T-helper 2 cell treated with Interferon-gamma antibody and Interleukin-4, amounts not matched to agents 100 ng/mL and 5 ng/mL, for 36 hours (primary cell): ENCODE results near the gene CC2D1A. TPM values are rescaled to one million over a fixed set of nuclear protein-coding genes. Genes with fewer than 3 reads are reported as not detected.

Experiments used
- intact Hi-C: fragments of 100-400 bp; cut with micrococcal nuclease; formaldehyde crosslinking; loops from one replicate; pipeline ENCODE4 v1.15.1; 2023
- total RNA-seq: library from RNA; stranded (reverse); gene quantifications from 2 replicates; pipeline ENCODE4 v1.2.3, GENCODE V29; 2022

The CC2D1A gene
- total RNA-seq, 1 donor from 2014 or later = 35.7 TPM

DNA sequence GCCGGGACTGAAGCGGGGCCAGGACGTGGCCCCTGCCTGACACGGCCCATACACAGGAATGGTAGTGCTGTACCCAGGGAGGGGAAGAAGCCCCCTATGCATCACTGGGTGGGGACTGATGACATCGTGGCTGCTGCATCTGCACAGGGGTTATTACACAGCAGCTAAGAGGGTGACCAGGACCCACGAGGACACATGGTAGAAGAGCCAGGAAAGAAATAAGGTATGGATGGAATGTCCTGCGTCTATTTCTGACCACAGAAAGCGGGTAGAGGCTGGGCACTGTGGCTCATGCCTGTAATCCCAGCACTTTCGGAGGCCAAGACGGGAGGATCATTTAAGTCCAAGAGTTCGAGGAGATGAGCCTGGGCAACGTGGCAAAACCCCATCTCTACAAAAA, 70.4 kb downstream of the CC2D1A start:
- intact Hi-C loops = no loop called here

GRCh38 chr19:13977803-13978202, 71.8 kb downstream of the CC2D1A start:
- intact Hi-C loops = no loop called here

GRCh38 chr19:13978351-13979243, 72.6 kb downstream of the CC2D1A start:
- intact Hi-C loops = no loop called here

DNA sequence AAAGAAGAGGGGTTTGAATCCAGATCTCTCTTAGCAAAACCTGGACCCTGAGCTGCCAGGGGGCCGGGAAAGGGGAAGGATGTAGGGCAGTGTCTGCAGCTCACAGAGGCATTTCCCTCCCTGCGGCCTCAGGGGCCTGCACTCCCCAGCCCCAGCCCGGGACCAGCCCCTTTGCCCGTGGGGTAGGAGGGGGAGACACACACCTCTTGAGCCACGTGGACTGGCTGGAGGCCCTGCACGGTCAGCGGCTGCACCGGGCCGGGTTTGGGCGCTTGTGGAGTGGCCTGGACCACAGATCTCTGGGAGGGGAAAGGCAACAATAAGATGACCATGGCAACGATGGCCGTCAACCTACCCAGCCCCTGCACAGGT, 73.2 kb downstream of the CC2D1A start:
- intact Hi-C loops = no loop called here

DNA sequence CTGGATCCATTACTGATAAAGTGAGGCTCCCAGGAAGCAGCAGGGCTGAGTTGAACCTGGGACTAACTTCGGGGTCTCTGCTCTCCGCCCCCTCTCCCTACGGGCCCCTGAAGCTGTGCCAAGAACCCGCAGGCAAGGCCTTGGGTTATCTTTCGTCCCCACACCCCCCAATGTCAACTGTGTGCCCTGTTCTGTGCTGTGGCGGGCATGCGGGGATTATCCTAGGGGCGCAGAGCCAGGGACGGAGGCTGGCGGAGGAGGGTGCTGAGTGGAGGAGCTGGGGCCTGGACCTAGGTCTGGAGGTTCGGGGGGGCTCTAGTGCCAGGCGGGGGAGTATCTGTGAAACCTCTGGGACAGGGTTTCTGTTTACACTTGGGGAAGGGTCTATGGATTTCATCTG, 73.7 kb downstream of the CC2D1A start:
- intact Hi-C loops = no loop called here

DNA sequence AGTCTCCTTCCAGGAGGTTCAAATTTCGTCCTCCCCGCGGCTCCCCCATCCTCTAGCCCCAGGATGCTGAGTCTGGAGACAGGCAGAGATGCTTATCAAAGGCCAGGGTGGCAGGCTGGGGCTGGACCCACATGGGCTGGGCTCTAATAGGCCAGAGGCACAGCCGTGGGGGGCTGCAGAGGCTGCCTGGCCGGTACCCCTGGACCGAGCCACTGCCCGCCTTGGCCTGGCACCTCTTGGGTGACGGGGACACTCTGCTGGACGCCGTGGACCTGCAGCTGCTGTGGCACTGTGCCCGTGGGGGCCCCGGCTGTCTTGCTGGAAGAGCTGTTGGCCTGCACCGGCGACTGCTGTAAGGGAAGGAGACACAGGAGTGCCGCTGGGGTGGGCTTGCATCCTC, 74.3 kb downstream of the CC2D1A start:
- intact Hi-C loops = no loop called here

Other genes with a start within 250 kb of the CC2D1A start
- gene MRI1, start 141.7 kb upstream of the CC2D1A start, total RNA-seq = 43.8 and 45.9 TPM in 2 replicates
- 103 and 106 TPM in 2 replicates for gene C19orf53, start 131.7 kb upstream of the CC2D1A start, total RNA-seq
- gene ZSWIM4, start 110.8 kb upstream of the CC2D1A start, total RNA-seq = 5.2 and 5.5 TPM in 2 replicates
- 0.70 TPM in 1 of 2 replicates, not detected in the other for gene NANOS3, start 29.1 kb upstream of the CC2D1A start, total RNA-seq
- gene BRME1, start 84 bp upstream of the CC2D1A start, total RNA-seq = 10.5 and 11.3 TPM in 2 replicates
- 0.30 TPM in 1 of 2 replicates, not detected in the other for gene PODNL1, start 32.2 kb downstream of the CC2D1A start, total RNA-seq
- 70.3 and 71.9 TPM in 2 replicates for gene DCAF15, start 46.3 kb downstream of the CC2D1A start, total RNA-seq
- 16.1 and 16.2 TPM in 2 replicates for gene RFX1, start 100.1 kb downstream of the CC2D1A start, total RNA-seq
- not detected in 2 replicates for gene RLN3, start 121.9 kb downstream of the CC2D1A start, total RNA-seq
- gene IL27RA, start 125.6 kb downstream of the CC2D1A start, total RNA-seq = 90.2 and 91.1 TPM in 2 replicates
- 0.30 TPM in 1 of 2 replicates, not detected in the other for gene PALM3, start 155.9 kb downstream of the CC2D1A start, total RNA-seq
- gene MISP3, start 166.6 kb downstream of the CC2D1A start, total RNA-seq = 2.1 TPM in 2 replicates
- 0.30 and 0.39 TPM in 2 replicates for gene C19orf67, start 179.6 kb downstream of the CC2D1A start, total RNA-seq
- gene SAMD1, start 184.6 kb downstream of the CC2D1A start, total RNA-seq = 103 and 104 TPM in 2 replicates
- 65.4 and 67.4 TPM in 2 replicates for gene PRKACA, start 211.6 kb downstream of the CC2D1A start, total RNA-seq
- gene ASF1B, start 230.4 kb downstream of the CC2D1A start, total RNA-seq = 114 and 117 TPM in 2 replicates